MG63 (cell line): ENCODE measurements around the gene ESPN. TPM values are rescaled to one million over a fixed set of nuclear protein-coding genes. Genes with fewer than 3 reads are reported as not detected.

Experiments used
- DNase-seq: peaks from one replicate; pipeline ENCODE4 v3.0.0-alpha.2; 2020
- H3K27me3 ChIP-seq: fragments of 250-450 bp; sonication (Bioruptor Pico); 2 replicates; pipeline ENCODE4 v1.5.1; 2020; ENCODE audit warnings: mild to moderate bottlenecking, moderate library complexity
- H3K36me3 ChIP-seq: fragments of 250-450 bp; sonication (Bioruptor Pico); 2 replicates; pipeline ENCODE4 v1.5.1; 2020; ENCODE audit warnings: mild to moderate bottlenecking, moderate library complexity
- H3K4me3 ChIP-seq: fragments of 250-450 bp; sonication (Bioruptor Pico); 2 replicates; pipeline ENCODE4 v1.5.1; 2020; ENCODE audit warnings: mild to moderate bottlenecking, moderate library complexity
- H3K9me3 ChIP-seq: fragments of 250-450 bp; sonication (Bioruptor Pico); 2 replicates; pipeline ENCODE4 v1.5.1; 2020; ENCODE audit warnings: mild to moderate bottlenecking, moderate library complexity
- total RNA-seq: library from RNA; depleted of rRNA; stranded (reverse); fragments of >200 nt; shearing (Covaris generic); gene quantifications from 2 replicates; pipeline ENCODE4 v1.2.3, GENCODE V29; 2014; ENCODE audit warnings: low replicate concordance

The ESPN gene
- total RNA-seq, 1 experiment from 2014 or later, result not detected

DNA sequence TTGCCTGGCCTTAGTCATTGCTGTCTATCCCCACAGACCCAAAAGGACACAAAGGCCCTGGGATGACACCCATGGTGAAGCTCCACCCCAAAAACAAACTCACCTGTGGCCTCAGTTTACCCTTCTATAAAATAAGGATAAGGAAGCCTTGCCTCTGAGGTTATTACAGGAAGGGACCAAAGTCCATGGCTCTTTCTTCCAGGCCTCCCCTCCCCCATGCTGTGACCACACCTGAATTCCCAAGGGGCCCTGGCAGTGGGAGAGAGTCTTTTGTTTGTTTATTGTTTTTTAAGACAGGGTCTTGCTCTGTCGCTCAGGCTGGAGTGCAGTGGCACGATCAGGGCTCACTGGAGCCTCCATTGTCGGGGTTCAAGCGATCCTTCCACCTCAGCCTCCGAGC is 51.9 kb downstream of the ESPN start:
- H3K4me3 ChIP-seq, result no peak overlapping the region
- no peaks in the 10 kb centered on the region for H3K27me3 ChIP-seq
- no peaks in the 10 kb centered on the region for H3K36me3 ChIP-seq
- no peaks in the 10 kb centered on the region for H3K9me3 ChIP-seq
- no peak for DNase-seq

DNA sequence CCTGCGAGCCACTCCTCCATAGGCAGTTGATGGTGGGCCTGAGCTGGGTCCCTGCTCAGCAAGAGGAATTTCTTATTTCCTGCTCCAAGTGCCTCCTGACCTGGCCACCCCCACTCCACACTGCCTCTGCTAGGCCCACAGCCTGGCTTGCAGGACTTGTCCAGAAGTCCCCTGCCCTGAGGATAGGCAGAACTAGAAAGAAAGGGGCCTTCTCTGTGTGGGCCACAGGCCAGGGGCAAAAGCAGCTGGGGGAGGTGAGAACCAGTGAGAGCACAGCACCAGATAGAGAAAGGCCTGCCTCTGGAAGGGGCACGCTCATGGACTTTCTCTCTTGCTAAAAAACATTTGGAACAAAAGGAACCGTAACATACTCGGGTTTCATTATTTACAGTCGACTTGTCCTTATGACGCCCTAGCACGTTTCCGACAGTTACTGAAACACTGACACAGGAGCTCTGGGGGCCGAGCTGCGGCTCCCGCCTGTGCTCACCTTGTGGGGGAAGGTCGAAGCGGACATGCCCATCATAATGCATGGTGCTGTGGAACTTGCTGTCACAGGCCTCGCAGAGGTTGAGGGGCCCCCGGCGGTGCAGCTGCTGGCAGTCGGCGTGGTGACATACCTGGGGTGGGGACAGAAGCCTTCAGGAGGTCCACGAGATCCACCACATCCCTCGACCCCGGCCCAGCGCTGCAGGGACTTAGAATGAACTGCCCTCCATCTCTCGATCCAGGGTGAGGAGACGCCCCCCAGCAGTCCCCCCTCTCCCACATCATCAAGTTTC is 52.7 kb downstream of the ESPN start:
- H3K36me3 ChIP-seq, result no peaks in the 10 kb centered on the region
- H3K27me3 ChIP-seq, result no peaks in the 10 kb centered on the region
- no peaks in the 10 kb centered on the region for H3K9me3 ChIP-seq
- no peak for DNase-seq
- H3K4me3 ChIP-seq, result no peak overlapping the region

DNA sequence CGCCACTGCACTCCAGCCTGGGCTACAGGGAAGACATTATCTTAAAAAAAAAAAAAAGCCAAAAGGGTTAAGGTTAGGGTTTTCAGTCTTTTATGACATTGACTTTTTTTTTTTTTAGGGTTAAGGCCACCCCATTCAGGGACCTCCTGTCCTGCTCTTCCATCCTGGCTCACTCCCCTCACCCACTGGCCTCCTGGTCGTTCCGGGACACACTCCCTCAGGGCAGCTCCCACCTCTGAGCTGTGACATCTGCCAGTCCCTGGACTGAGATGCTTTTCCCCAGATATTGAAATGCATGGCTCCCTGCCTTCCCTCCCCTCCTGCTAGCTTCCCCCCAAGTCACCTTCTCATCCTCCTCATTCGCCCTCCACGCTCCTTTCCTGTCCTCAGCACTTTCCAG is 57.2 kb downstream of the ESPN start:
- H3K4me3 ChIP-seq, result no peak overlapping the region

DNA sequence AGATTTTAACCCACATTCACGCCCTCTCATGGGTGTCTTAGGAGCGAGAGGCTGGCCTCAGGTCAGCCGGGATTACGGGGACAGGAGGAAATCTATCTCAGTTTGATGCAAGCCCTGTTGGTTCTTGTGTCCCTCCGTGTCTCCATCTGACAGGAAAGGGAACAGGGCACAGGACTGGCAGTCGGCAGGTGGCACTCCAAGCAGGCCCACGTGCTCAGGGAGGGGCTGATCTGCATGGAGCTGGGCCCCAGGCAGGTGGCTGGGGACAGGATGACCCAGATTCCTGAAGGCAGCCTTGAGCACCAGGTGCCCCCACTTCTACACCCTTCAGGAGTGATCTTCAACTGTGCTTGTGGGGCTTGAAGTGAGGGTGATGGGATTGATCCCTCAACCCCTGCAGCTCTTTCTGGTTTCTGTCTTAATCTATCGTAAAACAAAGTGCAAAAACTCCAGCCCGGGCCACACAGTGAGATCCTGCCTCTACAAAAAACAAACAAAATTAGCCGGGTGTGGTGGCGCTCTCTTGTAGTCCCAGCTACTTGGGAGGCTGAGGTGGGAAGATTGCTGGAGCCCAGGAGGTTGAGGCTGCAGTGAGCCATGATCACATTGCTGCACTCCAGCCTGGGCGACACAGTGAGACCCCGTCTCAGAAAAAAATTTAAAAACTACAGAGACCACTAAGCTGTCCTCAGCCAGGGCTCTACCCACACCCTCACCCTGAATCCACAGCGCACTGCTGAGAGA is 58.6 kb downstream of the ESPN start:
- peaks cover 7% of the 10 kb centered on the region; the same call in 1 of the 2 replicates for H3K27me3 ChIP-seq
- H3K36me3 ChIP-seq, result no peaks in the 10 kb centered on the region
- no peaks in the 10 kb centered on the region for H3K9me3 ChIP-seq
- no peak overlapping the region for H3K4me3 ChIP-seq
- no peak for DNase-seq

More for the DNA sequence above, 57.2 kb downstream of the ESPN start:
- peaks cover 7% of the 10 kb centered on the region; the same call in 1 of the 2 replicates for H3K27me3 ChIP-seq
- H3K36me3 ChIP-seq, result no peaks in the 10 kb centered on the region
- no peaks in the 10 kb centered on the region for H3K9me3 ChIP-seq
- DNase-seq, result no peak

DNA sequence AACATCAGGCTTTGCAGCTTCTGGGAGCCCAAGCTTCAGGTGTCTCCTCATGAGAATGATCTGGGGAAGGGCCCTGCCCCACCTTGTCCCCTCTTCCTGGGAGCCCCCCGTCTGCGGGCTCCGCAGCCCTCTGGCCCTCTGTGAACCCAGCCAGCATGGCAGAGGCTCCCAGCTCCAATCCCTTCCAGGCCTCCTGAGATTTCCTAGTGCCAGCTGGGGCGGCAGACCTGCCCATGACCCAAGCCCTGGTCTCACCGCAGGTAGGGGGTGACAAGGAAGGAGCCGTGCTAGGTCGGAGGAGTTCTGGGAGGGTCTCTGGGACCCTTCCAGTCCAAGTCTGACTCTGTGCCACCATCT is 59.2 kb downstream of the ESPN start:
- Histone ChIP-seq H3K27me3 (peaks cover 7% of the 10 kb centered on the region; the same call in 1 of the 2 replicates), H3K36me3 (no peaks in the 10 kb centered on the region), H3K4me3 (no peak overlapping the region), H3K9me3 (no peaks in the 10 kb centered on the region)
- no peak for DNase-seq

GRCh38 chr1:6484826-6485167 is 60.2 kb downstream of the ESPN start:
- DNase-seq, result no peak
- Histone ChIP-seq H3K27me3 (peaks cover 7% of the 10 kb centered on the region; the same call in 1 of the 2 replicates), H3K4me3 (no peak overlapping the region), H3K36me3 (no peaks in the 10 kb centered on the region), H3K9me3 (no peaks in the 10 kb centered on the region)

GRCh38 chr1:6485168-6486101 is 60.9 kb downstream of the ESPN start:
- H3K36me3 ChIP-seq, result no peaks in the 10 kb centered on the region
- no peaks in the 10 kb centered on the region for H3K9me3 ChIP-seq
- DNase-seq, result no peak
- peaks cover 7% of the 10 kb centered on the region; the same call in 1 of the 2 replicates for H3K27me3 ChIP-seq
- no peak overlapping the region for H3K4me3 ChIP-seq

DNA sequence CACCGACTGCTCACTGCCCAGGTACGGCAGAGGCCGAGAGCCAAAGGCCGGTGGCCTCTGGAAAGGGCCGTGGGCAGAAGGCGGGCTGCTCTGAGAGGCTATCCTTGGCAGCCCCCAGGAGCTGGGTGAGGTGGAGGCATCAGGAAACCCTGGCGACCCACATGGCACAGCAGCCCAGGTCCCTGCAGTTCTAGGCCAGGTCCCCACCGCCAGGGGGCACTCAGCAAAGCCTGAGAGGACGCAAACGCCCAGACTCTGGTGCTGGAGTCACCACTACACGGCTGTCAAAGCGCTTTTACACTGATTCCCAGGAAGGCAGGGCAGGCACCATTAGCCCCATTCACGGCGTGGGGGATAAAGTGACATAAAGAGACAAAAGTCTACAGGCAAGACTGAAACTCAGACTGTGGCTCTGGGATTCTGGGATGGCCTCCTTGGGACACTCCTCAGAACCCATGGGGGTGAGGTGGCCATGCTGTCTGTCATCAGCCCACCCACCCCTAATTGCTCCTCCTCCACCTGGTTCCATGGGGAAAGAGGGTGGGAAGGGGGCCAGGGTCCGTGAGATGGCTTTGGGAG is 61.9 kb downstream of the ESPN start:
- H3K4me3 ChIP-seq, result no peak overlapping the region
- no peaks in the 10 kb centered on the region for H3K9me3 ChIP-seq
- H3K36me3 ChIP-seq, result no peaks in the 10 kb centered on the region
- peak; percentile 77 for DNase-seq
- H3K27me3 ChIP-seq, result peaks cover 7% of the 10 kb centered on the region; the same call in 1 of the 2 replicates

DNA sequence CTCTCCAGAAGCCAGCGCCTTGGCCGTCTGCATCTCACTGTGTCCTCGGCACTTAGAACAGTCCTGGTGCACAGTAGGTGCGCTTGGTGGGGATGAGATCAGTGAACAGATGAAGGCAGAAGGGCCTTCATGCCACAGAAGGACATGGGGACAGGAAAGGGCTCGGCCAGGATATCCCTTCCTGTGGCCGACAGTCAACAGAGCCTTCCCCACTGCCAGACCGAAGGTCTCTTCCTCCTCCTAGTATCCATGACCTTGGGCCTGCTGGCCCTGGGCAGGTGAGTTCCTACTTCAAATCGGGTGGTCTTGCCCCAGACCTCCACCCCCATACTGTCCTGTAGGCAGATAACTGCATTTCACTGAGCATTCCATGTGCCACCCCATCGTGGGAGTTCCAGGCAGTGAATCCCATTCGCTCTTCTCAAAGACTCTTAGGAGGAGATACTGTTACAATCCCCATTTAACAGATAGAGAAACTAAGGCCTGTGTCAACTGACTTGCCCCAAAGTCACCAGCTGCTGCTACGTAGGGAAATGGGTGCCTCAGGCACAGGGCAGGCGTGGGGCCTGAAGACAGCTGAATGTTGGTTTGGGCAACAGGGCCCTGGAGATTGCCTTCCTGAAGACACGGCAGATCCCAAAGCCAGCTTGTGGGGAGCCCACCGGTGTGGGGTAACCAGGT is 63.4 kb downstream of the ESPN start:
- Histone ChIP-seq H3K4me3 (no peak overlapping the region), H3K27me3 (peaks cover 7% of the 10 kb centered on the region; the same call in 1 of the 2 replicates), H3K36me3 (no peaks in the 10 kb centered on the region), H3K9me3 (no peaks in the 10 kb centered on the region)
- no peak for DNase-seq

- no peaks in the 10 kb centered on the region for H3K9me3 ChIP-seq
- no peak overlapping the region for H3K4me3 ChIP-seq
- no peaks in the 10 kb centered on the region for H3K36me3 ChIP-seq
- peaks cover 7% of the 10 kb centered on the region; the same call in 1 of the 2 replicates for H3K27me3 ChIP-seq
- no peak for DNase-seq
Observed at GRCh38 chr1:6488602-6489382, 64.2 kb downstream of the ESPN start.

- H3K9me3 ChIP-seq, result no peaks in the 10 kb centered on the region
Observed at GRCh38 chr1:6489383-6489765, 64.8 kb downstream of the ESPN start.

GRCh38 chr1:6489799-6490180 is 65.2 kb downstream of the ESPN start:
- no peaks in the 10 kb centered on the region for H3K9me3 ChIP-seq
- no peaks in the 10 kb centered on the region for H3K36me3 ChIP-seq
- peaks cover 7% of the 10 kb centered on the region; the same call in 1 of the 2 replicates for H3K27me3 ChIP-seq
- DNase-seq, result peak; percentile 70
- peak overlapping the region; percentile 49 for H3K4me3 ChIP-seq

More at GRCh38 chr1:6489383-6489765, 64.8 kb downstream of the ESPN start:
- Histone ChIP-seq H3K27me3 (peaks cover 7% of the 10 kb centered on the region; the same call in 1 of the 2 replicates), H3K4me3 (no peak overlapping the region; the same call in 1 of the 2 replicates), H3K36me3 (no peaks in the 10 kb centered on the region)
- DNase-seq, result no peak

DNA sequence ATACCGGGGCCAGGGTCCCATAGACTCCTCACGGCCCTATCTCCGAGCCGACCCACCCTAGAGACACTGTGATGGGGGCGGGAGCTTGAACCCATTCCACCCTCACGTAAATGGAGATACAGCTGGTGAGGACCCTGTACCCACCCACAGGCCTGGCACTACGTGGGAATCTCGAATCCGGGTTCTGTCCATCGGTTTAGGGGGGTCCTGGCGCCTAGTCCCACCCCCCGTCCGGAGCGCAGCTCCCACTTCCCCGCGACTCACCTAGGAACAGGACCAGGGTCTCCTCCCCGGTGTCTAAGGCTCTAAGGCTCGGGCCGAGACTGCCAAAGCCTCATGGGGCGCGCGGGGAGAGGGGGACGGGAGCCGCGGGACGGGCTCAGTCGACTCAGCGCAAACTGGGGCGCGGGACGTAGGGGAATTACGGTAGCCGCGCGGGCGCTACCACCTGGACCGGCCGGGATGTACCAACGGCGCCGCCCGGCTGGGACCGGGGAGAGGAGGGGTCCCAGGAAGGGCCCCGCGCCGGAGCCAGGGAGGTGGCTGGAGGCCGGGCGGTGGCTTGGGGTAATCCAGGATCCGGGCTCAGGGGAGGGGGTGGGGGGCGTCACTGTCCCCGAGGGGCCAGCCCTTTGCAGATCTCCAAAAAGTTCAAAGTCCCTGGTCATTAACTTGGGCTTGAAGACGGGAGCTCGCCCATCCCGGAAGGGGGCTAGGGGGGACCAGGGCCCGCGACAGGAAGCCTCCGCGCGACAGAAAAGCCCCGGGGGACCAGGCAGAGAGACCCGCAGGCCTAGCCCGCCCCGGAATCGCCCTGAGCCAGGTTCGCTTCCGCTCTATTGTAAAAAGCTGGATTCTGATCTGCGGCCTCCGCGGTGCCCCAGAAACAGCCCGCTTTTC is 65.9 kb downstream of the ESPN start:
- Histone ChIP-seq H3K4me3 (peak overlapping the region; percentile 49), H3K9me3 (no peaks in the 10 kb centered on the region), H3K36me3 (no peaks in the 10 kb centered on the region), H3K27me3 (peaks cover 7% of the 10 kb centered on the region; the same call in 1 of the 2 replicates)
- DNase-seq, result peak; percentile 72

GRCh38 chr1:6491081-6491449 is 66.5 kb downstream of the ESPN start:
- no peak overlapping the region for H3K4me3 ChIP-seq
- H3K36me3 ChIP-seq, result no peaks in the 10 kb centered on the region
- no peak for DNase-seq
- H3K9me3 ChIP-seq, result no peaks in the 10 kb centered on the region
- peaks cover 2% of the 10 kb centered on the region; the same call in 1 of the 2 replicates for H3K27me3 ChIP-seq
